PC-3 (cell line): ENCODE data around the gene FSTL5. TPM values are rescaled to one million over a fixed set of nuclear protein-coding genes. Genes with fewer than 3 reads are reported as not detected.

Source experiments
- ATAC-seq: fragments of 200-7000 bp; cut with Tn5 transposase; 2 replicates; pipeline ENCODE4 v1.9.1; 2020; ENCODE audit warnings: mild to moderate bottlenecking, moderate library complexity
- BruUV-seq: library from RNA; stranded (reverse); fragments of 400-500 nt; replicated peaks from 2 replicates; lab custom pipeline; 2021; lab: Mats Ljungman, UMichigan
- CTCF ChIA-PET: fragments of 300-600 bp; sonication (Branson Sonifier 250); formaldehyde crosslinking; loops from one replicate; lab custom pipeline; 2022; ENCODE audit warnings: antibody characterized with exemption; lab: Charles Lee
- POLR2A ChIA-PET: fragments of 300-600 bp; sonication (Branson Sonifier 250); formaldehyde crosslinking; loops from one replicate; lab custom pipeline; 2022; ENCODE audit warnings: antibody characterized with exemption; ENCODE audit not compliant: unreplicated experiment; lab: Charles Lee
- DNase-seq: peaks from one replicate; pipeline ENCODE4 v3.0.0-alpha.2; 2015
- H2AFZ ChIP-seq: fragments of 300-600 bp; sonication (generic); 2 replicates; pipeline ENCODE4 v1.6.0; 2016; ENCODE audit warnings: antibody characterized with exemption, low read length
- H3F3A ChIP-seq: fragments of 300-600 bp; sonication (generic); one replicate; pipeline ENCODE4 v1.6.0; 2017; ENCODE audit warnings: antibody characterized with exemption, low read length, control low read depth, mild to moderate bottlenecking; ENCODE audit not compliant: unreplicated experiment
- H3K27ac ChIP-seq: fragments of 300-600 bp; sonication (generic); 2 replicates; pipeline ENCODE4 v1.5.1; 2016; ENCODE audit warnings: mild to moderate bottlenecking, low read length
- H3K27me3 ChIP-seq: fragments of 300-600 bp; sonication (generic); 2 replicates; pipeline ENCODE4 v1.6.1; 2016; ENCODE audit warnings: low read length, mixed read lengths
- H3K36me3 ChIP-seq: fragments of 300-600 bp; sonication (generic); 2 replicates; pipeline ENCODE4 v1.6.1; 2016; ENCODE audit warnings: low read depth, mixed run types, low read length, mixed read lengths
- H3K4me1 ChIP-seq: fragments of 300-600 bp; sonication (generic); 2 replicates; pipeline ENCODE4 v1.5.1; 2016; ENCODE audit warnings: low read length; ENCODE audit not compliant: insufficient read depth
- H3K4me2 ChIP-seq: fragments of 300-600 bp; sonication (generic); 2 replicates; pipeline ENCODE4 v1.6.0; 2016; ENCODE audit warnings: low read length
- H3K4me3 ChIP-seq: fragments of 300-600 bp; sonication (generic); 2 replicates; pipeline ENCODE4 v1.5.1; 2016; ENCODE audit warnings: mild to moderate bottlenecking, low read length, mixed read lengths
- H3K79me2 ChIP-seq: fragments of 300-600 bp; sonication (generic); 2 replicates; pipeline ENCODE4 v1.6.1; 2017; ENCODE audit warnings: low read length, mixed read lengths
- H3K9ac ChIP-seq: fragments of 300-600 bp; sonication (generic); 2 replicates; pipeline ENCODE4 v1.6.0; 2016; ENCODE audit warnings: mild to moderate bottlenecking, low read length
- H3K9me2 ChIP-seq: fragments of 300-600 bp; sonication (generic); replicated peaks from 2 replicates; pipeline ENCODE4 v1.6.1; 2016; ENCODE audit warnings: mixed run types, low read length, mixed read lengths
- H3K9me3 ChIP-seq: fragments of 300-600 bp; sonication (generic); 2 replicates; pipeline ENCODE4 v1.6.1; 2016; ENCODE audit warnings: low read length, mixed read lengths
- H4K20me1 ChIP-seq: fragments of 300-600 bp; sonication (generic); 2 replicates; pipeline ENCODE4 v1.6.1; 2016; ENCODE audit warnings: low read length, mixed read lengths
- EZH2 ChIP-seq: fragments of 300-600 bp; sonication (generic); IDR thresholded peaks from one replicate; pipeline ENCODE4 v1.6.1; 2017; ENCODE audit warnings: antibody characterized with exemption, mild to moderate bottlenecking, low read length; ENCODE audit not compliant: unreplicated experiment
- EZH2phosphoT487 ChIP-seq: fragments of 300-600 bp; sonication (generic); IDR thresholded peaks from 2 replicates; pipeline ENCODE4 v1.6.1; 2018; ENCODE audit warnings: mild to moderate bottlenecking, antibody characterized with exemption, low read length, borderline replicate concordance
- intact Hi-C: fragments of 100-400 bp; cut with micrococcal nuclease; formaldehyde crosslinking; loops from 2 replicates; pipeline ENCODE4 v1.9.0; 2023
- total RNA-seq: library from RNA; depleted of rRNA; stranded (reverse); fragments of >200 nt; gene quantifications from 2 replicates; pipeline ENCODE4 v1.2.3, GENCODE V29; 2014
- TF ChIP-seq, protein P1 (sequence below): fragments of 300-600 bp; sonication (generic); conservative IDR thresholded peaks from 2 replicates; pipeline ENCODE4 v1.5.1; 2017; ENCODE audit warnings: antibody characterized with exemption, low read depth, mild to moderate bottlenecking, low read length

The FSTL5 gene
- total RNA-seq, 1 experiment from 2014 or later: not detected

DNA sequence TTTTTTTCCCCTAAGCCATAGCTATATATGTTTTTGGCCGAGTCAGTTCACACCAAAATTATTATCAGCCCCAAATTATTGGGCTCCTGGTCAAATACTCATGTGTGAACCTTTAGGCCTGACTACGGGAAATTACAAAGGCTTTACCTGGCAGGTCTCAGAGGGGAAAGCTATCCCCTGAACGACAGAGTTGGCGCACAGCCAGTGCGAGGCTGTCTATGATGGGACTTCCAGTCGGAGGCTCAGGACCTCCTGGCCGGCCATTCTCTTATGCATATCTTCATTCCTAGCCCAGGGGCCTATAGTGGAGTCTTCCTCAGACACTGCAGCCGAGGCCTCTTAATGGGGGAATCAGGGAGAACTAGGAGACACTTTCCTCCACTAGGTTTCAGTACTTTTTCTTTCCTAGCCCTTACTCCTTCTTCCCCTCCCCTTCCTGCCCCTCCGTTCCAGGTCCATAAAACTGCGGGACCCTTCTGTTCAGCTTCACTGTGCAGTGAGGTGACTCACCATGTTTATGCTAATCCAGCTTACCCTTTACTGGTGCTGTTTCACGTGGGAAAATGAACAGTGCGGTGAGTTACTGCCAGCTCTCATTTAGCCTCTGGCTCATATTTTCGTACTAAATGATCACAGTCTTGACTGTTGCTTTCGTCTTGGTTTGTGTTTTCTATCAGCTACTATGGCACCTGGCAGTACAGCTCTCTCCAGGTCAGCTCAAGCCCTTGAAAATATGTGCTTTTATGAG lies 533.9 kb downstream of the FSTL5 start:
- Histone ChIP-seq H3K27me3 (no peaks in the 10 kb centered on the region), H3K4me1 (no peaks in the 10 kb centered on the region), H4K20me1 (no peaks in the 10 kb centered on the region), H3K4me3 (no peak overlapping the region), H3K79me2 (no peaks in the 10 kb centered on the region), H3K4me2 (no peak overlapping the region), H3K9me3 (no peaks in the 10 kb centered on the region), H3K36me3 (no peaks in the 10 kb centered on the region), H3K27ac (no peak overlapping the region), H3K9ac (no peak overlapping the region), H2AFZ (no peak overlapping the region), H3F3A (no peaks in the 10 kb centered on the region), H3K9me2 (no peaks in the 10 kb centered on the region)
- TF ChIP-seq EZH2phosphoT487 (no peak), EZH2 (no peak)
- TF ChIP-seq, protein P1, sequence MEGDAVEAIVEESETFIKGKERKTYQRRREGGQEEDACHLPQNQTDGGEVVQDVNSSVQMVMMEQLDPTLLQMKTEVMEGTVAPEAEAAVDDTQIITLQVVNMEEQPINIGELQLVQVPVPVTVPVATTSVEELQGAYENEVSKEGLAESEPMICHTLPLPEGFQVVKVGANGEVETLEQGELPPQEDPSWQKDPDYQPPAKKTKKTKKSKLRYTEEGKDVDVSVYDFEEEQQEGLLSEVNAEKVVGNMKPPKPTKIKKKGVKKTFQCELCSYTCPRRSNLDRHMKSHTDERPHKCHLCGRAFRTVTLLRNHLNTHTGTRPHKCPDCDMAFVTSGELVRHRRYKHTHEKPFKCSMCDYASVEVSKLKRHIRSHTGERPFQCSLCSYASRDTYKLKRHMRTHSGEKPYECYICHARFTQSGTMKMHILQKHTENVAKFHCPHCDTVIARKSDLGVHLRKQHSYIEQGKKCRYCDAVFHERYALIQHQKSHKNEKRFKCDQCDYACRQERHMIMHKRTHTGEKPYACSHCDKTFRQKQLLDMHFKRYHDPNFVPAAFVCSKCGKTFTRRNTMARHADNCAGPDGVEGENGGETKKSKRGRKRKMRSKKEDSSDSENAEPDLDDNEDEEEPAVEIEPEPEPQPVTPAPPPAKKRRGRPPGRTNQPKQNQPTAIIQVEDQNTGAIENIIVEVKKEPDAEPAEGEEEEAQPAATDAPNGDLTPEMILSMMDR: no peak
- POLR2A ChIA-PET: no interaction called here
- BruUV-seq: no TSS peak
- CTCF ChIA-PET: no interaction called here
- ATAC-seq (no peak), DNase-seq (no peak)
- intact Hi-C loops: no loop called here

DNA sequence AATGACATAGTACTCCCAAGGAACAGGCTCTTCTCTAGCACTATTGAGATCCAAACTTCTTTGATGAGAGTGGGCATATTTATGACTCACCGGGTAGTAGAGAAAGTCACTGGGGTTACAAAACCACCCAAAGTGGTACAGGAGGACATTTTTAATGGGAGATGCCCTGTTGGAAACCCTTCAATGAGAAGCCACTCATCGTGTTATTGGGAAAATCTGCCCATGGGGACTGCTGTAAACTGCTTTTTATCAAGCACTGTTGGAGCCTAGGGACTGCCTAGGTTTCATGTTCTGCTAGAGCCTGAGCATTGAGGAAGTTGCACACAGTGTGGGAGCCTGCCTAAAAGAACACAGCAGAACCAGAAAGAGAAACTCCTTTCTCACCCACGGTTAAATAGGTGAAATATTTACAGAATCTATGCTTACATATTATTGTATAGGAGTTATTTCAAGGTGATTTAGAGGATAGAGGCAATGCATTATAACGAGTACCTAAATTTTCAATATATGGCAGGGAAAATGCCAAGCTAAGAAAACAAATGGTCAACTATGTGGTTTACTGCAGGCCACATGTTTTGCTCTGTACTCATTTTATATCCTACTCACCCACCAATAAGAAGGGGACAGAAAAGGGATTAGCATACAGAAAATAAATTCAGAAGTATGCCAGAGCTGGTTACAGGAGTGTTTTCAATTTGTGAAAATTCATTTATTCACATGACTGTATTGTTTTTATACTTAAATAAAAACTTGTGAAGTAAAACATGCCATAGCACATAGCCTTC lies 559.1 kb downstream of the FSTL5 start:
- H3K27me3 ChIP-seq: no peaks in the 10 kb centered on the region
- H3K4me2 ChIP-seq: no peak overlapping the region
- no peak for DNase-seq
- no peak overlapping the region for H3K4me3 ChIP-seq
- no peaks in the 10 kb centered on the region for H3K36me3 ChIP-seq
- H3K79me2 ChIP-seq: no peaks in the 10 kb centered on the region
- CTCF ChIA-PET: no interaction called here
- no peak overlapping the region for H3K27ac ChIP-seq
- TF ChIP-seq EZH2: no peak
- TF ChIP-seq EZH2phosphoT487: no peak
- TF ChIP-seq, protein P1: no peak
- POLR2A ChIA-PET: no interaction called here
- no peak for ATAC-seq
- H3K9ac ChIP-seq: no peak overlapping the region
- BruUV-seq: no TSS peak
- H3F3A ChIP-seq: no peaks in the 10 kb centered on the region
- H3K9me3 ChIP-seq: no peaks in the 10 kb centered on the region
- intact Hi-C loops: no loop called here
- no peaks in the 10 kb centered on the region for H3K4me1 ChIP-seq
- H2AFZ ChIP-seq: no peak overlapping the region
- H4K20me1 ChIP-seq: no peaks in the 10 kb centered on the region
- H3K9me2 ChIP-seq: no peaks in the 10 kb centered on the region

DNA sequence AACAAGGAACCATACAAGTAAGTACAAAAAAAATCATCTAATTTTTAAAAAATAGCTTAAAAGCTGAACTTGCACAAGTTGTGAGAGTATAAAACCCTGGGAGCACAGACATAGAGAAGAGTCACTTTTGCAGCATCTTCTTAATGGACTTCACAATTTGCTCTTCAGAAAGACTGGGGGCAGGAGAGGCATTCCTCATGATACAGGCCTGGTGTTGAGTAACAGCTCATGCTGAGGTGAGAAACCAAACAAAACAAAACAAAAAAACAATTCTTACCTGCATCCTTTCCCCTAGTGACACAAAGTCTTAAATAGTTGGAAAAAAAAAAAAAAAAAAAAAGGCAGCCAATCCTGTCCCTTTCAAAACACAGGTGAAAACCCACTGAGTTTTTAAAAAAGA lies 562.8 kb downstream of the FSTL5 start:
- TF ChIP-seq, protein P1: no peak
- no peak for TF ChIP-seq EZH2phosphoT487
- no peak for TF ChIP-seq EZH2
- BruUV-seq: no TSS peak
- no peaks in the 10 kb centered on the region for H3K9me2 ChIP-seq
- H3K36me3 ChIP-seq: no peaks in the 10 kb centered on the region
- no peak overlapping the region for H2AFZ ChIP-seq
- no peak overlapping the region for H3K4me3 ChIP-seq
- CTCF ChIA-PET: no interaction called here
- intact Hi-C loops: no loop called here
- no peaks in the 10 kb centered on the region for H3F3A ChIP-seq
- no peak overlapping the region for H3K27ac ChIP-seq
- H3K4me1 ChIP-seq: no peaks in the 10 kb centered on the region
- POLR2A ChIA-PET: no interaction called here
- DNase-seq: no peak
- H3K9me3 ChIP-seq: no peaks in the 10 kb centered on the region
- H3K79me2 ChIP-seq: no peaks in the 10 kb centered on the region
- no peak for ATAC-seq
- H3K4me2 ChIP-seq: no peak overlapping the region
- no peaks in the 10 kb centered on the region for H3K27me3 ChIP-seq
- H4K20me1 ChIP-seq: no peaks in the 10 kb centered on the region
- H3K9ac ChIP-seq: no peak overlapping the region
